ENCODE measurements around the gene RUNX1.

Gene RUNX1

DNA sequence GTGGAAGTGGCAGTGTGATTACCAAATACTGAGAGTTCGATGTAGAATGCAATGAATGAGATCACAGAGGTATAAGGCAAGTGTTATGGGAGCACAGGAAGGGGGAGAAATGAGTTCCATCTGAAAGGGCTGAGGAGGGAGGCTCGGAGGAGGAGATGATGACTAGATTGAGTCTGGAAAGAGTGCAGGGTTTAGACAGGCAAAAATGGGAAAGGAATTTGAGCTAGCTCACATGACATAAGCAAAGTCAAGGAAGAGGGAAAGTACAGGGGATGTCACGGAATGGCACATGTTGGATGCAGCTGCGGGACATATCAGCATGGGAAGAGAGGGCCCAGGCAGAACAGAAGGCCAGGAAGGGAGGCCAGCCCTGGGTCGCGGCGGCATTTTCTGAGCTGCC lies 132.7 kb downstream of the RUNX1 start:
- no peak for DNase-seq

DNA sequence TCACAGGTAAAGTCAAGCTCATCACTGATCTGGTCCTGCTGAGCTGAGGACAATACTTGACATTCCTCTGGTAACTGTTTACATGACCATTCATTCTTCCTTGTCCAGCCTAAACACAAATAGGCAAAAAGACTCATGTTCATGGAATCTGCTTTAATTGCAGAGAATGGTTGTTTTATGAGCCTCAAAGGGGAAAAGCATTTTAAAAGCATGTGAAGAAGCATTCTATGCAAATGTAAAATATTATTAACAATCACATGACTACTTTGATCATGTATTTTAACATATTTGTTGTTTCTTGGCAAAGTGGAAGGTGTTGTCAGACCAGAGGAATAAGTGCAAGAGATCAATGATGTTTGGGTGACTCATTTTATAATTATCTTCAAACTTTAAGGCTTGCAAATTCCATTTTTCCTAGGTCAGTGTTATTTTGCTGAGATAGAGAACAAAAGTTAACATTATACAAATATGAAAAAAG lies 133.7 kb downstream of the RUNX1 start:
- no peak for DNase-seq

DNA sequence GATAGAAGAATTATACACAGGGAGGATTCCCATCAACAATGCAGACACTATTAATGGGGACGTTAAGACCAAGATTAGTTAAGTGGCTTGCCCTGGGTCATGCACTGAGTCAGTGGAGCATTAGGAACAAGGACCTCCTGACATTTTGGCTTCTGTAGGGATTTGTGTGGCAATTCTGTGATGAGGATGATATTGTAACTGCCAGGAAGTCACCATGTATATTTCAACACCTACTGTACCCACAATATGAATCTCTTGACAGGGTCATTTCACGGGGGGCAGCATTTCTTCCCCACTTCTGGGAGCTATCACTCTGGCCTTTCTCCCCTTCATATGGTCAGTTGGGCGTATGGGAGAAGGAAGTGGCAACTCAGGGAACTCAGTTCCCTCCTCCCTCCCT lies 134.9 kb downstream of the RUNX1 start:
- DNase-seq = no peak

DNA sequence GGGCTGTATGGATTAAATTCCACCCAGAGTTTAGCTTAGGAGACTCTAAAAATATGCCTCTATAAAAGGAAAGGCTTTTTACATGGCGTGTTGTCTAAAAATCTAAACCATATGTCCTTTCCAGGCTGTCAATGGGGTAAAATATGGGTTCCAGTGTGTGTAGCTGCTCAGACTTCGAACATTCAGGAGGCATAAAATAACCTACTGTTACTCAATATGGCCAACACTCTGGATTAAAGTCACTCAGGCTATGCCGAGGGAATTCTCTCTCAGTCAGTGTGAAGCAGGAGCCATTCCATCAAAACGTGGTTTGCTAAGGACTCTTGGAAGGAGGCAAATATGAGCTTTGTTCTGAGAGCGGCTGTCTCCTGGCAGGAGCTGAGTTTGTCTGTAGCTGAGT lies 135.3 kb downstream of the RUNX1 start:
- no peak for DNase-seq

DNA sequence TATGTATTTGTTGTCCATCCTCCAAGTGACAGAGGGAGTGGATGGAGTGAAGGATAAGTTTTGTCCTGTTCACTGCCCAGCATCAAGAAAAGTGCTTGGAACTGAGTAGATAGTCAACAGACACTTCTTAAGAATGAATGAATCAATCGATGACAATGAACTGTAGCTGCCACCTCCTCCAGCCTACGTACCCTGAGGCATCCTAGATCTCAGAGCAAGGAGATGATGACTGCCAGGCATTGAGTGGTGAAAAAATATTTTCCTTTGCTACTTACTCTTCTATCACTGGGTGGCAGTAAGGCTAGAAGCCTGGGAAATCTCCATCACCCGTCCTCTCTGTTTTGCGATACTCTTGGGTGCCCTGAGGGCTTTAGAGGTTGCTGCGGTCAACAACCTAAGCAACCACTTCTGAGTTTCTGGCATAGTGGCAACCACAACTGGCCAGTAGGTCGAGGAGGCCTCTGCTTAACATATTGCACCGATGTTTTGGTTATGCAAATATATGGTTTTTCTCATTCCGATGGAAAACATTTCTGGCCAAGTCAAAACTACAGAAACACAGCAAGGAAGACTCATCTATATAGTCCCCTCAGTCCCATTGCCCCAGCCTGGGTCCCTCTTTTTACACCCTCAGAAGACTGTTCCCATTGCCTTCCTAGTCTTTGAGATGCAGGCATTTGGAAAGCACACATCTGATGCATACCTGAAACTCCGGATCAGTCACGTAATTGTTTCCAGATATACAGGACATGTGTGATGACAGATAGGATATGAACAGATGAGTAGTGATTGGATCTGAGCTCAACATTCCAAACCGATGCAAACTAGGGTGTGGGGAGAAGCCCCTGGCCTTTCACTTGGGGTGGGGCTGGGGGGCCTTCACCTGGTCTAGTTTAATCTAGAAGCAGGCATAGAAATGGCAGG lies 136.8 kb downstream of the RUNX1 start:
- no peak for DNase-seq

DNA sequence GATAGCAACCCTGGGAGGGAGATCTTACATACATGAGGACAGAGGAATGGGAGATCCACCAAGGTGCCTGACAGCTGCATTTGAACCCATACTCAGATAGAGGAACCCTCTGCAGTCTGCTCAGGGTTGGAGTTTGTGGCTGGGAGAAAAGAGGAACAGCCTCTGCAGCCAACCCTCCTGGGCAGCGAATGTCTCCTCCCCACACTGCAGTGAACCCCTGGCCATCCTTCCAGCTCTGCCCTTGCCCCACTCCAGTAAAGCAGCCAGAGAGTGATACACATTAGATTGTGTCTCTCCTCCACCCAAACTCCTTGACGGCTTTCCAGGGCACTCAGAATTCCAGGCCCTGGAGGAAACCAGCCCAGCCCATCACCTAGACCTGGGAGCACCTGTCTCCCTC lies 137.7 kb downstream of the RUNX1 start:
- DNase-seq = no peak

DNA sequence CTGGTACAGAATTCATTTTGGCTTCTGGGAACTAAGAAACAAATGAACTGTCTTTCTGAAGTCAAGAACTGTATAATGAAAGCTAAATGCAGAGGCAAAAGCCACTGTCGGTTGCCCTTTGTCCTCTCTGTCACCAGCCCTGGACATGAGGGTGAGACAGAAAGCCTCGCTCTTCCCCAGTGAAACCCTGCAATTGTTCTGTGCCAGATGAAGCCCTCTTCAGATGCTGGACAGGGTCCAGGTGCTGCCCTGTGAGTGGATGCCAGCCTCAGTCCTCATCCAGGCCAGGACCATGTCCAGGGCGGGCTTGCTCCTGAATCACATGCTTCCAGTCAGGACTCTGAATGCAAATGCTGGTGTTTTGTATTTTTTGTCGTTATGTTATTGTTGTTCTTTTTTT lies 138.7 kb downstream of the RUNX1 start:
- DNase-seq = no peak

DNA sequence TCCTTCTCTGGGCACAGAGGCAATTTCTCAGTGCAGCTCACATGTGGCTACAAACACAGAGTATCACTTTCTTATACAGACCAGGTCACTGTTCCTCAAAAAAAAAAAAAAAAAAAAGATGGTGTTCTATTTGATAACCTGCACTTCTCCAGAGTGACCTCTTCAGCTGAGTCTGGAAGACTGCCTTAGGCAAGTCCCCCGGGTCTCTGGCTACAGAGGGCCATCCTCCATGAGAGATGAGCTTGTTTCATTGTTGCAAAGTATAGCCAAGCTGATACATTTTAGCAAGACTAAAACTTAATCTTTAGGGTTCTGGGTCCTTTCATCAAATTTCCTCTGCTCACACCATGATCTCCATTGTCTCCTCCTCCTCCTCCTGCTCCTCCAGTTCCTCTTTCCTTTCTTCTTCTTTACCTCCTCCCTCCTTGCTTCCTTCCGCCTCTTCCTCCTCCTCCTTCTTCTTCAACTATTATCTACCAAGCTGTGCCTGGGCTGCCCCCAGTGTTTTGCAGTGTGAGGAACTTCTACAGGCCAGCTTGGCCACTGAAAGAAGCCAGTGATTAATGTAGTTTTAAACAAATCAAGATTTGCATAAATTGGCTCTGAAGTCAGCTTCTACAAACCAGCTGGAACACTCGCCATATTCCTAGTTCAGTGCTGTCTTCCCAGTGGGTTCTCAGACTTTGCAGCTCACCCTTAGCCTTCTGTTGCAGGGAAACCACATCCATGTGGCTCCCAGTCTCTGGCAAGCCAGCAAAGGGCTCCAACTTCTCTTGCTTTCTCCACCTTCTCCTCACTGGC lies 139.4 kb downstream of the RUNX1 start:
- DNase-seq = no peak

DNA sequence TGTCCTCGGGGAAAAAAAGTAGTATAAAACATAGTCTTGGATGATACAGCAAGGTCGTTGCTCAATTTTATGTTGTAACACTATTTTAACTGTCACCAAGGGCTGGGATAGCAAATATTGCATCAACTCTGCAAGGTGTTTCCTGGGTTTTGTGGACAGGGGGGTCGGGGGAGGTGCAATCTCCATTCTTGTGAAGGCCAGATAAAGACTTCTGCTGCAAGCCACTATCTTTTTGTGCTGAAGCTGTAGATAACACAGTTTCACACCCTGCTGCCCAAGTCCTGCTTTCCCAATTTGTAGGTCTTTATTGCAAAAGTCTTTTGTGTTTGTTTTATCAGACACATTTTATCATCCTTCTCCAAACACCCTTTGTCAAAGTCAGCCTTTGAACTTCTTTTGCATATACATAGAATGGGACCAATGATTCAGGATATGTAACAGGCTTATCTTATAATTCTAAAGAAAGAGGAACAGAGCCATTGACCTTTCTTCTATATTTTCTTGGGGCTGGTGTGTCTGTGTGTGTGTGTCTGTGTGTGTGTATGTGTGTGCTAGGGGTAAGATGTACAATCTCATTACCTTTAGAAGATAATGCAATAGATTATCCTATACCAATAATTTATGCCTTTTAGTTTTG lies 140.6 kb downstream of the RUNX1 start:
- no peak for DNase-seq

DNA sequence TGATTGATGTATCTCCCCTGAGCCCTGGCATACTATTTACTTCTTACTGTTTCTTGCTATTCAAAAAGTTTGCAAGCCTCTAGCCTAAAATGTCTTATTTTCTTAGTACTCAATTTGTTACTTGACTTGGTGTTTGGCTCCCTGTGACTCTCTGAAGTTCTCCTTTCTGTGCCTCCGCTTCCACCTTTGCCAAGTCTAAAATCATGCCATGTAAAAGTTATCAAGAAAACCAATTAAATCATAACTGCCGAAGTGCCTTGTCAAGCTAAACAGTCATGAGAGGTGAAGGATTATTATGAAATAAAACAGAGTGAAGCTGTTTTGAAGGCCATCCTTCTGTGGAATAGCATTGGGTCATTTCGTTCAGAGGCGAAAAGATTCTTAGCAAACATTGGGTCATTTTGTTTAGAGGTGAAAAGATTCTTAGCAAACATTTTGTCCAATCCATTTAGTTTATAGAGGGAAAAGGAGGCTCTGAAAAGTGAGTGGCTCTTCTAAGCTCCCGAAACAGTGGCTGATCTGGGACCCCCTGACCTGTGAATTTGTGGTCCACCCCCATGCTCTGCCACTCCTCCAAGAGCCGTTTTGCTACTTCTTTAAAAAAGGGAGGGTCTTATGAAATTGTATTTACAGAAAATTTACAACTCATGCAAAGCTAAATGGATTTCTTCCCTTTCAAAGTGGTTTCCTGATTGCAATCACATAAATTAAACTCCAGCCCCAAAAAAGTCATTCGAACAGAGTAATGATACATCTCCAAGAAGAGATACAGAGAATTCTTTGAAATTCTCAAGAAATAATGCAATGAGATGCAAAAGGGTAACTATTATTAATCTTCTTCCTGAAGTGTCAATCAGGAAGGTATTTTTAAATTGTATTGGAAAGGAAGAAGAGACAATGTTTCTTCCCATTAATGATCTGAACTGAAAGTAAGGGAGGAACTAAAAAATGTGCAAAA lies 141.4 kb downstream of the RUNX1 start:
- DNase-seq = no peak

DNA sequence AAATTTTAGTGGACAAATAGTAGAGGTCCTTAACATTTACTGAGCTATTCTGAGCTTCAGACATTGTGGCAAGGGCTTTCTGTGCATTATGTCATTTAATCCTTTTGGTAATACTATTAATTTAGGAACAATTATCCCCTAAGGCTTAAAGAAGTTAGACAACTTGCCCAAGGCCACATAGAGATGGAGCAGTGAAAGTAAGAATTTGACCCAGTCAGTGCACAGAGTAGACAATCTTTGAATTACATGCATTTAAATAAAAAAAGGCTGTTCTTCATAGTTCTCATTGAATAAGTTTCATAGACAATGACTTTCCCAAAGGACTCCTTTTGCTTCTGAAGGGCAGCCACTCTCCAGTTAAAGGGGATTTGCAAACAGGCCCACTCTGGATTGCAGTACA lies 142.7 kb downstream of the RUNX1 start:
- no peak for DNase-seq

DNA sequence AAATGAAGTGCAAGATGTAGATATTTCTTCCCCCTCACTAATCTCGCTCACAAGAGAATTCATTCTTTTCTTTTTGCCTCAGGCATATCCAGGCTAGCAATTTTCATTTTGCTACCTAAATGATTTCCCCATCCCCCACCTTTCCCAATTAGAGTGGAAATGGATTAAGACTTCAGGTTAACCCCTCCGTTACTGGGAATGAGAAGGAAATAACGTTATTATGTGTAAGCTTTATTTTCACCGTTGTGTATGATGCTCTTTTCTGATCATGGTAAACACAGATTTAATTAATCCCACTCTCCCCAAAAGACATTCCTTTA lies 143.9 kb downstream of the RUNX1 start:
- DNase-seq = no peak

DNA sequence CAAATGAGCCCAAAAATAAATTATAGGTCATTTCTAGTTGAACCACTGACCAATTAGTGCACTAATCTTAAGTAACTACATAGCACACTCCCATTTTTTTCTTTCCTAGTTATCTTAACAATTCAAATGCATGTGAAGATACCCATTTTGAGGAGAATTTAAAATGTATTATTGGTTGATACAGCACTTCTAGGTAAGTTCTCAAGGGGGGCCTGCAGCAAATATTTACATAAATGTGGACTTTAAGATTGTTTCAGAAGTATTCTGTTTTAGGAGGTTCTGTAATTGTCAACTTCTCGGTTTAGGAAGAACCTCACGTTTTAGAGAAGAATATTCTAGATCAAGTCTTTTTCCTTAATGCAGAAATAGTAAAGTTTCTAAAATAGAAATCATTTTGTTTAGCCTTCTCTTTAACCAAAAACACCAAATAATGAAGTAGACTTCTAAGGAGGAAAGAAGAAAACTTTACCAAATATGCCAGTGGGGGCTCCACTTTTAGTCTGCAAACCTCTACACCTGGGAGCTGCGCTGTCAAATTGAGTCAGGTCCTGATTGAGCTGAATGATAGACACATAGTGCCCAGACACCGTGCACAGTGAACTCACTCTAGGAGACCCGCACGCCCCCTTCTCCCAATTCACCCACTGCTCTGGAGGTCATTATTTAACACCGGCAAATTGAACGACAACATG lies 144.4 kb downstream of the RUNX1 start:
- DNase-seq = no peak

DNA sequence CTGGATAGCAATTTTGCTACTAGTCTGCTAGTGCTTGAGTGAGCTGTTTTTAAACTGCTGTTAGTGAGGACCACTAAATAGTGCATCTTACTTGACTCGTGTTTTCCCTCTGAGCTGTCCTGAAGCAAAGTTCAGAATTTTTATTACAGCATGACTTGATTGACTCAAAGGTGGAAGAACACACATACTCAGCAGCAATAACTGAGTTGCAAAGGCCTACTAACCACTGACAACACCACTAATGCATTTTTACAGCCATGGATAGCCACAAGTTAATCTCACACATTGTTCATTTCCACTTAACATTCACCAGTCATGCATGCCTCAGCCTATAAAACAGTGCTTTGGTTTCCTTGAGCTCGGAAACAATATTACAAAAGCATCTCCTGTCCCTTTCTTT lies 148.7 kb downstream of the RUNX1 start:
- no peak for DNase-seq

DNA sequence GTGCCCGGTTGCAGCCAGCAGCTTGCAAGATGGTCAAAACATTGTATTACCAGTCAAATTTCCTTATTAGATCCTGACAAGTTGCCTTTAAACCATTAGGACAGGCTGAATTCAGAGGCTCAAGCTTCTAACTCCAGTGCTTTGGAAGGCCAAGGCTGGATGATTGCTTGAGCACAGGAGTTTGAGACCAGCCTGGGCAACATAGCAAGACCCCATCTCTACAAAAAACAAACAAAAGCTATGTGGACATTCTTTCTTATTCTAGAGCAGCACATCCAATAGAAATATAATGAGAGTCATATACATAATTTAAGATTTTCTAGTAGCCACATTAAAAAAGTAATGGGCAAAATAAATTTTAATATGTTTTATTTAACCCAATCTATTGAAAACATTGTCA lies 149.3 kb downstream of the RUNX1 start:
- DNase-seq = no peak

DNA sequence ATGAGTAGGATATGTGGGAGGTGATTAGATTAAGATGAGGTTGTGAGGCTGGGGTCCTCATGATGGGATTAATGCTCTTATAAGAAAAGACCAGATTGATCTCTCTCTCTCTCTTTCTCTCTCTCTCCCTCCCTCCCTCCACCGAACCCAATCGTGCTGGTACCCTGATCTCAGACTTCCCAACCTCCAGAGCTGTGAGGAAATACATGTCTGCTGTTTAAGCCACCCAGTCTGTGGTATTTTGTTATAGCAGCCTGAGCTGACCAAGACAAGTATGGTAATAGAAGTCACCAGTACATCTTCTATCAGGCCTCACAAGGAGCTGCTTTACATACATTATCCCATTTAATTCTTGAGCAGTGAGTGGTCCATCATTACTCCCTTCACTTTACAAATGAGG lies 149.8 kb downstream of the RUNX1 start:
- no peak for DNase-seq

DNA sequence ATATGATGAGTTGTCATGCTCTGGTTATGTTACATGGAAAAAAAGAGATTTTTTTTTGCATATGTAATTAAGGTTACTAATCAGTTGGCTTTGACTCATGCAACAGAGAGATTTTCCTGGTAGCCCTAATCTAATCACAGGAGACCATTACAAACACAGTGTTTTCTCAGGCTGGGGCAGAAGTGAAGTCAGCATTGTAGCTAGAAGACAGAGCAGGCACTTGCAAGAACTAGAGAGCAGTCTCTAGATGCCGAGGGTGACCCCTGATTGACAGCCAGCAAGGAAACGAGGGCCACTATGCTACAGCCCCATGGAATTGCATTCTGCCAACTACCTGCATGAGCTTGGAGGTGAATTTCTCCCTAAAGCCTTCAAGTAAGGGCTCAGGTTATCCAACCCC lies 151.3 kb downstream of the RUNX1 start:
- DNase-seq = no peak

DNA sequence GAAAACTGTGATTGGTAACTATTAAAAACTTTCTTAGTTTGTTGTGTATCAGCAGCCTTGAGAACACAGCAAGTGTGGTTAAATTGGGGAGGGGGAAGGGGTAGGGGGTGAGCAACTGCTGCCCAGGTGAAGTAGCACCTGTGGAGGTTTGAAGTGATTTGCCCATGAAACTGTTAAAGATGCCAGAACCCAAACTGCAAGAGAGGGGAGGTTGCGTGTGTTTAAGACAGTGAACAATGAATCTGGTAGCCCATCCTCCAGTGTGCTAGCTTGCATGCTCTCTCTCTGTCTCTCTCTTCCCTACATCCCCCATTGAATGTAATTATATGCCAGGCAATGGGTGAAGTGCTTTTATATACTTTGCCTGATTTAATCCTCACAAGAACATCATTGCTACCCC lies 154.7 kb downstream of the RUNX1 start:
- DNase-seq = no peak

DNA sequence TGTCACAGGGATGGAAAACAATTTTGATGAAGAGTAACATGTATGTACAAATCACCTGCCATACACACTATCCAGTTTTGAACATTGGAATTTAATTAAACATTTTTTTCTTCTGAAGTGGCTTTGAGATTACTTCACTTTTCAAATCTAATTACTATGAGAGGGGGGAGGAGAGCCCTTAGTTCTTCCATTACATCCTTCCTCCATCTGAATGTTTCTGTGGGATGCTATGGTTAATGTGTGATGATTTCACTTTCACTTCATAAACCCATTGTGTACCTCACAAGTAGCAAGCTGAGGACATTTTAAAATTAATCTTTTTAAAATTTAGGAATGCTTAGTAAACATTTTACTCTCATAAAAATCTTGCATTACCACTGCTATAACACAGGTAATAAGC lies 156.9 kb downstream of the RUNX1 start:
- no peak for DNase-seq

DNA sequence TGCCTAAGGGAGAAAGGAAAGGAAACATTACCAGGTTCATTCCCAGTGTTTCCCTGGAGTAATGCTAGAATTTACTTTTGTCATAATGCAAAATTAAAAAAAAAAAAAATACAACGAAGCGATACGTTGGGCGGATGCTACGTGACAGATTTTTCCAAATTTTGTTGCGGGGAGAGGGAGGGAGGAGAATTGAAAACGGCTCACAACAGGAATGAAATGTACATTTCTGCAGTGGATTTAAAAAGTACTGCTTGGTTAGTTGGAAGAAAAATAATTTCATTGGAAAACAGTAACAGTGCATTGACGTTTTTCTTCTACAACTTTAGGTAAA lies 157.5 kb downstream of the RUNX1 start:
- DNase-seq = no peak

DNA sequence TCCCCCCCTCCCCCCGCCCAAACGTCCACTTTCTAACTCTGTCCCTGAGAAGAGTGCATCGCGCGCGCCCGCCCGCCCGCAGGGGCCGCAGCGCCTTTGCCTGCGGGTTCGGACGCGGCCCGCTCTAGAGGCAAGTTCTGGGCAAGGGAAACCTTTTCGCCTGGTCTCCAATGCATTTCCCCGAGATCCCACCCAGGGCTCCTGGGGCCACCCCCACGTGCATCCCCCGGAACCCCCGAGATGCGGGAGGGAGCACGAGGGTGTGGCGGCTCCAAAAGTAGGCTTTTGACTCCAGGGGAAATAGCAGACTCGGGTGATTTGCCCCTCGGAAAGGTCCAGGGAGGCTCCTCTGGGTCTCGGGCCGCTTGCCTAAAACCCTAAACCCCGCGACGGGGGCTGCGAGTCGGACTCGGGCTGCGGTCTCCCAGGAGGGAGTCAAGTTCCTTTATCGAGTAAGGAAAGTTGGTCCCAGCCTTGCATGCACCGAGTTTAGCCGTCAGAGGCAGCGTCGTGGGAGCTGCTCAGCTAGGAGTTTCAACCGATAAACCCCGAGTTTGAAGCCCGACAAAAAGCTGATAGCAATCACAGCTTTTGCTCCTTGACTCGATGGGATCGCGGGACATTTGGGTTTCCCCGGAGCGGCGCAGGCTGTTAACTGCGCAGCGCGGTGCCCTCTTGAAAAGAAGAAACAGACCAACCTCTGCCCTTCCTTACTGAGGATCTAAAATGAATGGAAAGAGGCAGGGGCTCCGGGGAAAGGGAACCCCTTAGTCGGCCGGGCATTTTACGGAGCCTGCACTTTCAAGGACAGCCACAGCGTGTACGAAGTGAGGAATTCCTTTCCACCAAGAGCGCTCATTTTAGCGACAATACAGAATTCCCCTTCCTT lies 158.1 kb downstream of the RUNX1 start:
- no peak for DNase-seq

All from central memory CD4-positive, alpha-beta T cell (primary cell).